ENCODE measurements around the gene DNAJC5G. TPM values are rescaled to one million over a fixed set of nuclear protein-coding genes. Genes with fewer than 3 reads are reported as not detected.

Gene DNAJC5G
- total and polyA plus RNA-seq, 9 of the 15 experiments (the other 6 are each of a cell fraction or from before 2014, with no cell fraction given), result not detected

GRCh38 chr2:27322766-27323595 lies 47.7 kb downstream of the DNAJC5G start, which contains the start of gene MPV17 (continued):
- TF ChIP-seq ZNF184 (CRISPR knock-in tag; IDR thresholded peaks at IDR 0.05), result no peak
- TF ChIP-seq ELF2 (CRISPR knock-in tag; IDR thresholded peaks at IDR 0.05), result peak; percentile 75
- no peak for TF ChIP-seq RBM39 (optimal IDR thresholded peaks at IDR 0.05; ENCODE audit: low read depth, low read length)
- no peak for TF ChIP-seq MECOM (CRISPR knock-in tag; IDR thresholded peaks at IDR 0.05)
- no peak for TF ChIP-seq YBX1 (IDR thresholded peaks at IDR 0.05)
- no peak for TF ChIP-seq ZFP36 (IDR thresholded peaks at IDR 0.05; ENCODE audit: low read depth, low read length, partially characterized antibody)
- TF ChIP-seq ZNF449 (CRISPR knock-in tag; IDR thresholded peaks at IDR 0.05), result no peak
- peak; percentile 85 for TF ChIP-seq TOE1 (IDR thresholded peaks at IDR 0.05; ENCODE audit: borderline replicate concordance)
- TF ChIP-seq TOE1 (CRISPR knock-in tag; IDR thresholded peaks at IDR 0.05; ENCODE audit: borderline replicate concordance, low read depth), result no peak
- TF ChIP-seq PKNOX1 (IDR thresholded peaks at IDR 0.05), result peak; percentile 95
- TF ChIP-seq ZNF668 (CRISPR knock-in tag; IDR thresholded peaks at IDR 0.05), result no peak
- TF ChIP-seq WHSC1 (IDR thresholded peaks at IDR 0.05; ENCODE audit: low read length), result no peak
- no peak for TF ChIP-seq ARID1B (IDR thresholded peaks at IDR 0.05)
- TF ChIP-seq C11orf30 (IDR thresholded peaks at IDR 0.05; ENCODE audit: low read depth), result peak; percentile 88
- 0 out of 2 replicates have a peak, but pooled peaks have one; percentile 30 for TF ChIP-seq KAT7 (CRISPR knock-in tag; IDR thresholded peaks at IDR 0.05; ENCODE audit: borderline replicate concordance)
- no peak; the same call in 1 of the 2 replicates for TF ChIP-seq ZNF609 (CRISPR knock-in tag; IDR thresholded peaks at IDR 0.05; ENCODE audit: borderline replicate concordance)
- no peak for TF ChIP-seq NFYB (IDR thresholded peaks at IDR 0.05; ENCODE audit: extremely low read depth, insufficient read length)
- peak; percentile 70 to 81 for TF ChIP-seq FOXK2 (conservative IDR thresholded peaks at IDR 0.05 in 1 of 2, IDR thresholded peaks at IDR 0.05 in 1 of 2; ENCODE audit: low read depth in 2 of 2)

Measured in K562 (cell line).